ENCODE measurements around the gene CLIC4. TPM values are rescaled to one million over a fixed set of nuclear protein-coding genes. Genes with fewer than 3 reads are reported as not detected.

The CLIC4 gene
- total RNA-seq, 2 experiments from 2014 or later, result 7.1 to 7.7 TPM

DNA sequence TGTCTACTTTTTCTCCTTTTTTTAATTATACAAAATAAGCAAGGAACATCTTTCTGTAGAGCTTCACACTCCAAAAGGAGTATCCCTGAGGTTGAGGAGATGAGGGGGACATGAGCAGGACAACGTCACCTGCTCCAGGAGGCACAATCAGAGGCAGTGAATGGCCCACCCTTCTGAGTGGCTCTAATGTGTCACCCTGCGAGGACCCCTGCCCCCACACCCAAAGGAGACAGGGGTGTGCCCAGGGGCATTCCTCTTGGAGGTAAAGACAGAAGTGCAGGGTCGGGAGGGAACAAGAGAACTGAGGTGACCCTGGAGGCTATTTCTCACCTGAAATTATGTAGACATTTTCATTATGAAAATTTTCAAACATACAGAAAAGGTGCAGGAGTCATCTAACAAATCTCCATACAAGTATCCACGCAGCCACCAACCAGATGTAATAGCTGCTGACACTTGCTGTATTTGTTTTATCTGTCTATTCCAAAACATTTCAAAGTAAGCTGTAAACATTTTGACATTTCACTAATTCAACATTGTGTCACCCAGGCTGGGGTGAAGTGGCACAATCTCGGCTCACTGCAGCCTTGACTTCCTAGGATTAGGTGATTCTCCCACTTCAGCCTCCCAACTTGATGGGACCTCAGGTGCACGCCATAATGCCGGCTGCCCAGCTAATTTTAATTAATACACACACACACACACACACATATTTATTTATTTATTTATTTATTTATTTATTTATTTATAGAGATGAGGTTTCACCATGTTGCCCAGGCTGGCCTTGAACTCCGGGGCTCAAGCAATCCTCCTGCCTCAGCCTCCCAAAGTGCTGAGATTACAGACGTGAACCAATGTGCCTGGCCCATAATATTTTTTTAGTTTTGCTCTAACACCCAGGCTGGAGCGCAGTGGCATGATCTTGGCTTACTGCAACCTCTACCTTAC is 114.1 kb downstream of the CLIC4 start:
- Mint-ChIP-seq H3K4me3 (no peak overlapping the region), H3K4me1 (ENCODE audit: low read depth) (no peaks in the 10 kb centered on the region), H3K27me3 (ENCODE audit: low read depth) (peaks cover 24% of the 10 kb centered on the region), H3K27ac (no peak overlapping the region), H3K9me3 (ENCODE audit: insufficient read depth) (no peaks in the 10 kb centered on the region), H3K36me3 (ENCODE audit: low read depth) (no peaks in the 10 kb centered on the region)
- DNase-seq, result peak; percentile 9
- no peak for ATAC-seq
- POLR2A ChIA-PET, result interaction anchor here (0.6 kb wide), 1 partner anchor 511 kb away, joined by 4 read pairs; no protein-coding TSS in a partner anchor
- CTCF ChIA-PET, result interaction anchor here (1.1 to 1.2 kb wide), 2 partner anchors 11 to 29 kb away, joined by 3 read pairs; no protein-coding TSS in a partner anchor

DNA sequence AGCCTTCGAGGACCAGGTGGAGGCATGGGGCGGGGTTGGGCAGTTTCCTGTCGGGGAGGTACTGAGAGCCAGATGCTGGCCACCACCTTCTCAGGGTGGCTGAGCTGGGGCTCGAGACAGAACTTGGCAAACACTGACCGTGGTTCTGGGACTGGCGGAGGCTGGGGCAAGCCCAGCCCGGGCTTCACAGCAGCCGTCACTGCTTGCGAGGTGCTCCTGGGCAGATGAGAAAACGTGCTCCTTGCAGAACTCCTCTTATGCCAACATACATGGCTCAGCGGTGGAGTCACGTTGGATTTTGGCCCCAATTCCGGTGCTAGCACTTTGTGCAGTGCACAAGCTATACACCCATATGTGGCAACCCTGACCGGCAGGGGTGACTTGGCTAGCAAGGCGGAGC is 115.6 kb downstream of the CLIC4 start:
- no peaks in the 10 kb centered on the region for H3K4me1 Mint-ChIP-seq (ENCODE audit: low read depth)
- ChIA-PET CTCF (no interaction called here), POLR2A (no interaction called here)

DNA sequence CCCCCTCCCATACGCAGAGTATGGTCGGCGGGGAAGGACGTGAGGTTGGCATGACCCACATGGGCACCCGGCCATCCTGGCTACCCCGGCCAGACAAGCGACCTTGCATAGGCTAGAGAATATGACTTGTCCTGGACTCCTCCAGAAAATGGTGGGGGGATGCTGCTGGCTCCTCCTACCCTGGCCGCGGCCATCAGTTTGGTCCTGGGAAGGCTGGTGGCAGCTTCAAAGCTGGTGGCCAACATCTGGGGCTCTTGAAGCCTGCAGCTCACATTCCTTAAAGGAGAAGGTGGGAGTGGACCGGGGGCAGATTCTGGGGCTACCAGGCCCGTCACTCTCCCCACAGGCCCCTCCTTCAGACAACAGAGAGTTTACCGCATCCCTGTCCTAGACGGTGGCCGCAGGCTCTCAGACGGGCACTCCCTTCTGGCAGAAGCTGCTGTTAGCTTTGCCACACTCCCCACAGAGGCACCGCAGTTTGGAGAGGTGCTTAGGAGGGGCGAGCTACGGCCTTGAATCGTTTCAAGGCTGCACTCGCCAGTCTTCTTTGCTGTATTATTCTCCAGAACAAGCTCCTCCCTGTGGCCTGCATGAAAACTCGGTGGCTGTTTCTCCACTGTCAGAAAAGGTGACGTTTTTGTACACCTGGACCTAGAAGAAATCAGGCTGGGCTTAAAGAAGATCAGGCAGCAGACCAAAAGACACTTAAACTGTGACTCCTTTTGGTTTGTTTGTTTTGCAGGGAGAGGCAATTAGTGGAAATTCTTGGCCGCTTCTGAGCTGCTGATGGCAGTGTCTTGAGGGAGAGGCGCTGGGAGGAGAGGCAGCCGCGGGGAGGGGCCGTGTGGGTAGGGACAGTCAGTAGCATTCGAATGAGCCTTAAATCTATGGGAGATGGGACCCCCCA is 116.8 kb downstream of the CLIC4 start:
- ATAC-seq (no peak), DNase-seq (peak; percentile 16)
- Mint-ChIP-seq H3K36me3 (ENCODE audit: low read depth) (no peaks in the 10 kb centered on the region), H3K27ac (no peak overlapping the region), H3K4me1 (ENCODE audit: low read depth) (no peaks in the 10 kb centered on the region), H3K4me3 (no peak overlapping the region), H3K27me3 (ENCODE audit: low read depth) (peaks cover 14% of the 10 kb centered on the region), H3K9me3 (ENCODE audit: insufficient read depth) (no peaks in the 10 kb centered on the region)
- CTCF ChIA-PET, result interaction anchor here (0.9 kb wide), 1 partner anchor 174 kb away, joined by 3 read pairs; no protein-coding TSS in a partner anchor
- POLR2A ChIA-PET, result no interaction called here

More for the DNA sequence above, 115.6 kb downstream of the CLIC4 start:
- no peak overlapping the region for H3K27ac Mint-ChIP-seq
- H3K27me3 Mint-ChIP-seq (ENCODE audit: low read depth), result peaks cover 15% of the 10 kb centered on the region
- no peaks in the 10 kb centered on the region for H3K36me3 Mint-ChIP-seq (ENCODE audit: low read depth)
- H3K9me3 Mint-ChIP-seq (ENCODE audit: insufficient read depth), result no peaks in the 10 kb centered on the region
- ATAC-seq, result no peak
- DNase-seq, result peak; percentile 13
- H3K4me3 Mint-ChIP-seq, result no peak overlapping the region

DNA sequence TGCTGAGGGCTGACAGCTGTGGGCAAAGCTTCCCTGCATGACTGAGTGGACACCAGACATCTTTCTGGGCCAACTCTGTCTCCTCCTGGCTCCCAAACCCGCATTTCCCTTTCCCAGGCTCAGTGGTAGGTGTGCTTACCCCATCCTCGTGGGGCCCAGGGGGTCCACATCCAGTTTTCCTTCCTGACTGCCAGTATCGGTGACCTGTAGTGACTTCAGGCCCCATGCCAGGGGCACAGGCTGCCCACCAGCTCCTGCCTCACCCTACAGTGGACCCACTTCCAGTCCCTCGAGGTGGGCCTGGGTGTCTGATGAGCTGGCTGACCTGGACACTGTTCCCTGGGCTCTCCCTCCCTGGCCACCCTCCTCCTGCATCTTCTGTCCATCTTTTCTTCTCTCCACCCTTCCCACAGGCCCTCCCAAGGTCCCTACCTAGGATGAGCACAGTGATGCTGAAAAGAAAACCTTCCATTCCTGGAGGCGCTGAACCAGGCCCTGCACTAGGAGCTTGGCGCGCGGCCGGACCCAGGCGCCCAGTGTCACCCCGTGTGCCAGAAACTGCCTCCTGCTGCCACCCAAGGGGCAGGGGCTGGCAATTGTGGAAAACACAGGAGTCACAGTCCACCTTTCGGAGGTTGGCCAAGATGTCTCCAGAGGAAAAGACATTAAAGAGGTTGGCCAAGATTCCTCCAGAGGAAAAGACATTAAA is 117.7 kb downstream of the CLIC4 start:
- no peak for ATAC-seq
- peaks cover 14% of the 10 kb centered on the region for H3K27me3 Mint-ChIP-seq (ENCODE audit: low read depth)
- CTCF ChIA-PET, result no interaction called here

DNA sequence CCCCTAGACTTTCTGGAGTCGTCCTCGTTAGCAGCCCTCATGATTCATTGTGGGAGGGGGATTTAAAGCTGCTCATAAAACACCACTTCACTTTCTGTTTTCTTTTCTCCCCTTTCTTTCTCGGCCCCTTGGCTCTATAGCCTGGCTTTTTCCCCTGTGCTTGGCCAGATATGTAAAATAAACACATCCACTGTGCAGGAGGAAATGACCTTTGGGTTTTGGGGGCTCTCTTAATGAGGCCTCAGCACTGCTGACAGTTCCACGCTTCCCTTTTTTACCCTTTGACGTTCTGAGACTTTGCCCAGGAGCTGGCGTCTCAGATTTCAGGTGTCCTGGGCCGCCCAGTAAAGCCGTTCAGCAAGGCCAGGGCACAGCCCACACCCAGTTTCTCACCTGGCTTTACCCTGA is 119.1 kb downstream of the CLIC4 start:
- H3K36me3 Mint-ChIP-seq (ENCODE audit: low read depth), result no peaks in the 10 kb centered on the region
- ChIA-PET CTCF (interaction anchor here (0.8 to 1.5 kb wide), 2 partner anchors 15 to 17 kb away, joined by 3 to 4 read pairs; no protein-coding TSS in a partner anchor), POLR2A (no interaction called here)
- no peak overlapping the region for H3K4me3 Mint-ChIP-seq
- no peaks in the 10 kb centered on the region for H3K4me1 Mint-ChIP-seq (ENCODE audit: low read depth)
- H3K27ac Mint-ChIP-seq, result no peak overlapping the region
- DNase-seq (peak; percentile 17), ATAC-seq (no peak)
- H3K9me3 Mint-ChIP-seq (ENCODE audit: insufficient read depth), result no peaks in the 10 kb centered on the region
- H3K27me3 Mint-ChIP-seq (ENCODE audit: low read depth), result peaks cover 14% of the 10 kb centered on the region

More for the DNA sequence above, 117.7 kb downstream of the CLIC4 start:
- DNase-seq, result peak; percentile 9
- POLR2A ChIA-PET, result no interaction called here
- H3K4me1 Mint-ChIP-seq (ENCODE audit: low read depth), result no peaks in the 10 kb centered on the region
- no peaks in the 10 kb centered on the region for H3K9me3 Mint-ChIP-seq (ENCODE audit: insufficient read depth)
- no peak overlapping the region for H3K4me3 Mint-ChIP-seq
- H3K27ac Mint-ChIP-seq, result no peak overlapping the region
- no peaks in the 10 kb centered on the region for H3K36me3 Mint-ChIP-seq (ENCODE audit: low read depth)

DNA sequence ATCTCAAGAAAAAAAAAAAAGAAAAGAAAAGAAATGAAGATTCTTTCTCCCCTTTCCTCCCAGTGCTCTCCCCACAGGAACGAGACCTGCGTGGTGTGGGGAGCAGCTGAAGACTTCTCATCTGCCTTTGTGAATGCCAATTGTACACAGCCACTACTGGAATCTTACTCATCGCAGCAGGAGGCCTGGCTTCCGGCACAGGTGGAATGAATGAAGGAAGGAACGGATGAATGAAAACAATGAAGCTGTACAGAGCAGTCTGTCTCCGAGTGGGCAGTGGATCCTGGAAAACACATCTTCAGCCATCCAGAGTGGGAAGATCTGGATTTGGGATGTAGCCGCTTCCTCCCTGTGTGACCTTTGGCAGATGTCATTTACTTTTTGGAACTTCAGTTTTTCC is 119.9 kb downstream of the CLIC4 start:
- ChIA-PET CTCF (interaction anchor here (1.5 kb wide), 1 partner anchor 16 kb away, joined by 3 read pairs; no protein-coding TSS in a partner anchor), POLR2A (no interaction called here)
- ATAC-seq, result no peak
- no peaks in the 10 kb centered on the region for H3K36me3 Mint-ChIP-seq (ENCODE audit: low read depth)
- H3K9me3 Mint-ChIP-seq (ENCODE audit: insufficient read depth), result no peaks in the 10 kb centered on the region
- peaks cover 15% of the 10 kb centered on the region for H3K27me3 Mint-ChIP-seq (ENCODE audit: low read depth)
- DNase-seq, result peak; percentile 2
- no peak overlapping the region for H3K4me3 Mint-ChIP-seq
- H3K27ac Mint-ChIP-seq, result no peak overlapping the region
- H3K4me1 Mint-ChIP-seq (ENCODE audit: low read depth), result no peaks in the 10 kb centered on the region

DNA sequence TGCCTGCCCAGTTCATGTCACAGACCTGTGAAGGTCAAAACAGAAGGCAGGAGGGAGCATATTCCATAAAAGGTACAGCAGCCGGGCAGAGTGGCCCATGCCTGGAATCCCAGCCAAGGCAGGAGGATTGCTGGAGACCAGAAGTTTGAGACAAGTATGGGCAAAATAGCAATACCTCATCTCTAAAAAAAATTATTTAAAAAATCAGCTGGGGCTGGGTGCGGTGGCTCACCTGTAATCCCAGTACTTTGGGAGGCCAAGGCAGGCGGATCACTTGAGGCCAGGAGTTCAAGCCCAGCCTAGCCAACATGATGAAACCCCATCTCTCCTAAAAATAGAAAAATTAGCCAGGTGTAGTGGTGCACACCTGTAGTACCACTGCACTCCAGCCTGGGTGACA is 120.3 kb downstream of the CLIC4 start:
- H3K27me3 Mint-ChIP-seq (ENCODE audit: low read depth), result peaks cover 15% of the 10 kb centered on the region
- H3K4me1 Mint-ChIP-seq (ENCODE audit: low read depth), result peaks cover 2% of the 10 kb centered on the region
- no peaks in the 10 kb centered on the region for H3K36me3 Mint-ChIP-seq (ENCODE audit: low read depth)
- no peak overlapping the region for H3K4me3 Mint-ChIP-seq
- ATAC-seq (no peak), DNase-seq (peak; percentile 5)
- no peak overlapping the region for H3K27ac Mint-ChIP-seq
- CTCF ChIA-PET, result no interaction called here
- H3K9me3 Mint-ChIP-seq (ENCODE audit: insufficient read depth), result no peaks in the 10 kb centered on the region
- POLR2A ChIA-PET, result no interaction called here

DNA sequence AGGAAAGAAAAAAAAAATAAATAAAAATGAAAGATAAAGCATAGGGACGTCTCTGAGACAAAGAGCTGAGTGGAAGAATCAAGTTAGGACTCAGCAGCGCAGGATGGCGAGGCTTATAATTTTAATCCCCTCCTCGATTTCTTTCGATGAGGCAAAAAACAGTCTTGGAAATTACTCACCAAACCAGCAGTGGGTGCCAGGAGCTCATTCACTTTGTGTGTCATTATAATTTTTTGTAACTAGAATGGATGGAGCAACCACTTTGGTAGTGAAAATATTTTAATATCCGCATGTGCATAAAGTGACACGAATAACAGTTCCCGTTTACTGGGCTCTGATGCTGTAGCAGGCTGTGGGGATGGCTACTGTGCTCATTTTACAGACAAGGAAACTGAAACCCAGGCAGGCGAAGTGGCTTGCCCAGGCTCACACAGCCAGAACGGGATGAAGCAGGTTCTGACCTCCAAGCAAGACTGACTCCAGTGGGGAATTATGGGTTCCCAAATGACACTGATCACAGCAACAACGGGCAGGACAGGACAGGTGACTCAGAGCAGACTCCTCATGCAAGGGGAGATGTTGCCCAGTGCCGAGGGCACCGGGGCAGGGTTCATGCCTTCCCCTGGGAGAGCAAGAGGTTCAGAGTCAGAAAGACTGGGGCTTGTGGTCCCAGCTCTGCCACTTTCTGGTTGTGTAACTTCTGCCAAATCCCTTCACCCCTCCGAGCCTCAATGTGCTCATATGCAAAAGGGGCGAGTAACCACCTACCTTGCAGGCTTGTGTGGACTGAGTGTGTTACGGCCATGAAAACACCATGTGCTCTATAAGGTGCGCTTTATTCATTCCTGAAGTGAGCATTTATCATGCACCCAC is 121.2 kb downstream of the CLIC4 start:
- no peaks in the 10 kb centered on the region for H3K9me3 Mint-ChIP-seq (ENCODE audit: insufficient read depth)
- H3K27ac Mint-ChIP-seq, result no peak overlapping the region
- peaks cover 11% of the 10 kb centered on the region for H3K4me1 Mint-ChIP-seq (ENCODE audit: low read depth)
- no peaks in the 10 kb centered on the region for H3K36me3 Mint-ChIP-seq (ENCODE audit: low read depth)
- CTCF ChIA-PET, result no interaction called here
- DNase-seq (peak; percentile 13), ATAC-seq (no peak)
- H3K27me3 Mint-ChIP-seq (ENCODE audit: low read depth), result peaks cover 12% of the 10 kb centered on the region
- no peak overlapping the region for H3K4me3 Mint-ChIP-seq
- POLR2A ChIA-PET, result no interaction called here

DNA sequence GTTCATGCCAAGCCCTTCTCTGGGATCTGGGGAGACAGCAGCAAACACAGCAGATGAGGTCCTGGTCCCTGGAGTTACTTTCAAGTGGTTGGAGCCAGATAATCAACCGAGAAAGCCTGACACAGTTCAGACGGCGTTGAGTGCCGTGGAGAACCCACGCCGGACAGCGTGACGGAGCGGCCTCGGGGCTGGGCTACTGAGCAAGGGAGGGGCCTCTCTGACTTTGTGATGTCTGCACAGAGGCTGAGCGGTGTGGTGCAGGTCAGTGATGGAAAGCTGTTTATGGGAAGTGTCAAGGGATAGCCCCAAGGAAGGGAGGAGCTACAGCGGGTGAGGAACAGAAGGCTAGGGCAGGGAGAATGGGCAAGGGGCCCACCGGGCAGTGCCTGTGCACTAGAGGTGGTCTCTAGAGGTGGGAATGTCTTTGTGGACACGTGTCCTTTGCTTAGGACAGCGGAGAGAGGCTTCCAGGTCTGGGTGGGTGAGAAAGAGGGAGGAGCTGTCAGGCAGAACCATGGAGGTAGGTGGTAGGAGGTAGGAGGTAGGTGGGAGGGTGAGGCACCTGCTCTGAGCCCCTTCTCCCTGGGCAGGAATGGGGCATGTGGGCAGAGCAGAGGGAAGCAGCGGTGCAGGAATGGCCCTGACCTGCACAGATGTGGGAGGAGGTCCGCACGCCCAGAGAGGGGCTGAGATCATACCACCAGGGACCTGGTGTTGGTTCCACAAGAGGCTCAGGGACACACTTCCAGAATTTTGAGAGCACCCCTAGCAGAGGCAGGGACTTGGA is 122.0 kb downstream of the CLIC4 start:
- ATAC-seq, result no peak
- CTCF ChIA-PET, result interaction anchor here (1.2 kb wide), 1 partner anchor 37 kb away, joined by 3 read pairs; no protein-coding TSS in a partner anchor
- DNase-seq, result no peak
- Mint-ChIP-seq H3K36me3 (ENCODE audit: low read depth) (no peaks in the 10 kb centered on the region), H3K27me3 (ENCODE audit: low read depth) (peaks cover 14% of the 10 kb centered on the region), H3K4me1 (ENCODE audit: low read depth) (peaks cover 13% of the 10 kb centered on the region), H3K9me3 (ENCODE audit: insufficient read depth) (no peaks in the 10 kb centered on the region), H3K27ac (no peak overlapping the region), H3K4me3 (no peak overlapping the region)
- POLR2A ChIA-PET, result interaction anchor here (0.8 to 1.6 kb wide), 2 partner anchors 16 to 32 kb away, joined by 3 to 4 read pairs; no protein-coding TSS in a partner anchor

Measured in activated CD8-positive, alpha-beta T cell treated with anti-CD3 and anti-CD28 coated beads, Interleukin-2, amount 10 ng/mL, durations not matched to agents 7 days and 5 days (primary cell).